D721Med (cell line): Measurements from ENCODE around the gene TAOK1.

Experiments used
- DNase-seq: peaks from one replicate; pipeline ENCODE4 v3.0.0; 2011; ENCODE audit warnings: low spot score; ENCODE audit not compliant: insufficient read length
- FAIRE-seq: peaks from 2 replicates; lab custom pipeline; 2011; peaks lifted over from hg19 to GRCh38; lab: Jason Lieb, UNC
- CTCF ChIP-seq: IDR thresholded peaks from 2 replicates; pipeline ENCODE4 v1.5.1; 2012; ENCODE audit warnings: mild to moderate bottlenecking, control low read depth; ENCODE audit not compliant: insufficient read depth; ENCODE audit errors: missing control alignments

The TAOK1 gene

GRCh38 chr17:29409963-29410362 is 19.8 kb downstream of the TAOK1 start:
- no peak for DNase-seq
- no peak for FAIRE-seq
- TF ChIP-seq CTCF = no peak

- no peak for TF ChIP-seq CTCF
- DNase-seq (no peak), FAIRE-seq (no peak)
These were observed 22.8 kb downstream of the TAOK1 start for GRCh38 chr17:29412780-29413565.

- DNase-seq (no peak), FAIRE-seq (no peak)
- no peak for TF ChIP-seq CTCF
These were observed 30.0 kb downstream of the TAOK1 start for GRCh38 chr17:29420128-29420527.

- DNase-seq = no peak
- TF ChIP-seq CTCF = no peak
- no peak for FAIRE-seq
These were observed 40.1 kb downstream of the TAOK1 start for GRCh38 chr17:29430275-29430674.

- no peak for TF ChIP-seq CTCF
- DNase-seq (no peak), FAIRE-seq (no peak)
These were observed 43.4 kb downstream of the TAOK1 start for GRCh38 chr17:29433541-29433940.

GRCh38 chr17:29434550-29434949 is 44.4 kb downstream of the TAOK1 start:
- no peak for TF ChIP-seq CTCF
- FAIRE-seq = no peak
- no peak for DNase-seq

- DNase-seq (no peak), FAIRE-seq (no peak)
- TF ChIP-seq CTCF = no peak
These were observed 52.3 kb downstream of the TAOK1 start for GRCh38 chr17:29442451-29442850.
